ENCODE results near the gene CACNA1C.

DNA sequence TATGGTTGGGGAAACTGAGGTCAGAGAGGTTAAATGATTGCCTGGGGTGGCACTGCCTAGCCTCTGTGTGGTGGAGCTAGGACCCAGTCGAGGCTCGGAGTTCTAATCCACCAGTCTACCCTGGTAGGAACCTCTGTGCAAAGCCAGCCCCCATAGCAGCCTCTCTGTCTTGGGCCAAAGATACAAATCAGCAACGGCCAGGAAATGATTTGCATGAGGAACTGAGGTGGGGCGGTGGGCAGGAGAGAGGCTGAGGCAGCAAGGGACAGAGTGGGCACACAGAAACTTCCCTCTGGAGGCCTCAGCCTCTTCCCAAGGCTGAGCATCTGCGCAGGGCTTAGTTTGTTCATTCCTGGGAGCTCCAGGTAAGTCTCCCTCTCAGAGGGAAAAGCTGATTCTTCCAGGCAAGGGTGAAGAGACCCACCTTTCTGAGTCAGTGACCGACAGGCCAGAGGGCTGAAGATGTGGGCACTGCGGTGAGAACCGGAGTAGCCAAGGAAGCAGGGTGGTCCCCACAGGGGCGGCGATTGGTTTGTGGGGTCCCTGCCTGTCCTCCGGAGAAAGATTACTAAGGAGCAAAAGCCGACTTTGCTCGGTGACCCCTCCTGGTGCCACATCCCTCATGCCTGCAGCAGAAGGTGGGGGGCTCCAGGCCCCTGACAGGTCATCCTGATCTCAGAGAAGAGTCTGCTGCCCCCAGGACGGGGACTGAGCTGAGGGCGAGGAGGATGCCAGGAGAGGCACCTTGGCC lies 134.6 kb downstream of the CACNA1C start:
- TF ChIP-seq, protein P1, sequence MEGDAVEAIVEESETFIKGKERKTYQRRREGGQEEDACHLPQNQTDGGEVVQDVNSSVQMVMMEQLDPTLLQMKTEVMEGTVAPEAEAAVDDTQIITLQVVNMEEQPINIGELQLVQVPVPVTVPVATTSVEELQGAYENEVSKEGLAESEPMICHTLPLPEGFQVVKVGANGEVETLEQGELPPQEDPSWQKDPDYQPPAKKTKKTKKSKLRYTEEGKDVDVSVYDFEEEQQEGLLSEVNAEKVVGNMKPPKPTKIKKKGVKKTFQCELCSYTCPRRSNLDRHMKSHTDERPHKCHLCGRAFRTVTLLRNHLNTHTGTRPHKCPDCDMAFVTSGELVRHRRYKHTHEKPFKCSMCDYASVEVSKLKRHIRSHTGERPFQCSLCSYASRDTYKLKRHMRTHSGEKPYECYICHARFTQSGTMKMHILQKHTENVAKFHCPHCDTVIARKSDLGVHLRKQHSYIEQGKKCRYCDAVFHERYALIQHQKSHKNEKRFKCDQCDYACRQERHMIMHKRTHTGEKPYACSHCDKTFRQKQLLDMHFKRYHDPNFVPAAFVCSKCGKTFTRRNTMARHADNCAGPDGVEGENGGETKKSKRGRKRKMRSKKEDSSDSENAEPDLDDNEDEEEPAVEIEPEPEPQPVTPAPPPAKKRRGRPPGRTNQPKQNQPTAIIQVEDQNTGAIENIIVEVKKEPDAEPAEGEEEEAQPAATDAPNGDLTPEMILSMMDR (conservative IDR thresholded peaks at IDR 0.05 in 1 of 2, IDR thresholded peaks at IDR 0.05 in 1 of 2; ENCODE audit: low read depth in 1 of 2, low read length in 2 of 2), result no peak
- TF ChIP-seq EZH2 (IDR thresholded peaks at IDR 0.05; ENCODE audit: low read length, missing control alignments), result no peak
